Heart right ventricle (tissue), 16 donors: ENCODE measurements around the gene ALAS1. TPM values are rescaled to one million over a fixed set of nuclear protein-coding genes. Genes with fewer than 3 reads are reported as not detected.

Experiments used
- ATAC-seq, 8 donors: fragments of 200-7000 bp; cut with Tn5 transposase; one replicate each; pipeline ENCODE4 v1.9.1; 2020; ENCODE audit warnings: mild to moderate bottlenecking in 8 of 8, moderate library complexity in 8 of 8, moderate number of reproducible peaks in 1 of 8
- DNase-seq, 2 donors: peaks; one replicate each; pipeline ENCODE4 v3.0.0-alpha.2; 2020
- H3K27ac ChIP-seq, 10 donors: fragments of 200-600 bp; sonication (generic) in 2 of 10; one replicate each; pipeline versions ENCODE4 v1.5.0 to v1.8.0; 2020 to 2022; ENCODE audit warnings: mild to moderate bottlenecking in 3 of 10
- H3K27me3 ChIP-seq, 7 donors: fragments of 200-600 bp; one replicate each; pipeline ENCODE4 v1.8.0; 2021 to 2022; ENCODE audit warnings: mild to moderate bottlenecking in 2 of 7
- H3K36me3 ChIP-seq, 9 donors: fragments of 200-600 bp; sonication (generic) in 1 of 9; one replicate each; pipeline versions ENCODE4 v1.5.0 to v1.8.0; 2020 to 2022; ENCODE audit warnings: mild to moderate bottlenecking in 2 of 9
- H3K4me1 ChIP-seq, 9 donors: fragments of 200-600 bp; sonication (generic) in 1 of 9; one replicate each; pipeline versions ENCODE4 v1.5.0 to v1.8.0; 2020 to 2022; ENCODE audit warnings: mild to moderate bottlenecking in 4 of 9
- H3K4me3 ChIP-seq, 10 donors: fragments of 200-600 bp; sonication (generic) in 2 of 10; one replicate each; pipeline versions ENCODE4 v1.5.0 to v1.8.0; 2020 to 2022; ENCODE audit warnings: mild to moderate bottlenecking in 7 of 10, moderate library complexity in 2 of 10
- H3K9me3 ChIP-seq, 11 donors: fragments of 200-600 bp in 10 of 11; sonication (generic) in 2 of 11; one replicate each; pipeline versions ENCODE4 v1.5.0 to v1.8.0; 2013 to 2022; ENCODE audit warnings: mild to moderate bottlenecking in 2 of 11, control low read depth in 1 of 11, moderate library complexity in 1 of 11
- CTCF ChIP-seq, 9 donors: fragments of 200-600 bp; sonication (generic) in 2 of 9; IDR thresholded peaks; one replicate each; pipeline versions ENCODE4 v1.5.0 to v1.8.0; 2021 to 2022; ENCODE audit warnings: antibody characterized with exemption in 9 of 9, mild to moderate bottlenecking in 5 of 9, moderate library complexity in 1 of 9
- WGBS, 2 donors: extraction: QIAGEN DNeasy Blood & Tissue Kit; methylation state at CpG; one replicate each; pipeline ENCODE4 v1.1.7; 2013; ENCODE audit warnings: inconsistent platforms in 1 of 2; 5-methylcytosine and 5-hydroxymethylcytosine counted together
- intact Hi-C, 10 donors: fragments of 100-400 bp; cut with DNase I; formaldehyde crosslinking; loops; one replicate each; pipeline versions ENCODE4 v1.11.1 to v1.14.2; 2022
- polyA plus RNA-seq, 2 donors: library from polyadenylated mRNA; stranded (reverse); fragments of 200-250 nt; gene quantifications; one replicate each; pipeline ENCODE4 v1.2.3, GENCODE V29; 2013
- total RNA-seq, 10 donors: library from RNA; stranded (reverse); fragmentation: NEBNext Ultra II Directional in 3 of 10; extraction: Animal tissue kit (Norgen Biotek cat#: 25700) in 3 of 10; gene quantifications; one replicate each; pipeline versions ENCODE4 v1.2.1 to v1.2.4, GENCODE V29; 2021 to 2023
- donor health status: Arrhythmogenic right ventricular cardiomyopathy.
- donor health status: ischemic (EF 13 %, LVEDD 7.1; RV severe dilation, severe dysfunction).
- donor health status: healthy with polysubstance abuse.
- donor health status: DM: no; HTN: yes; CAD: no.
- donor health status: DM: no; HTN: no; CAD: no.
- donor health status: ischemic (EF 25% LVEDD 6.9; RV normal size, moderate dysfunction).
- donor health status: ischemic (EF 25% LVEDD 5.7; RV mildly dilated, moderate dysfunction).
- donor health status: healthy.
- donor health status: DM: yes; HTN: yes; CAD: no.
- donor health status: Ischemic cardiomyopathy.
- donor health status: ischemic (EF 35%, LVEDD 5.7; RV mildly dilated, moderate dysfunction).
- donor health status: nonischemic (EF 11% LVEDD 7.7; RV severe dilation, severe dysfunction).
- donor health status: DM: yes; HTN: yes; CAD: no.
- donor health status: PGD.
- donor health status: ischemic (EF 29% LVEDD 5.4; RV normal size, mild dysfunction).
- donor health status: nonischemic (EF 23%, LVEDD 6.1; RV moderate dilation, normal function).

The ALAS1 gene
- total and polyA plus RNA-seq, 12 donors, result 55.2 to 233 (median 176) TPM

- DNase-seq (no peak), ATAC-seq (no peak)
- WGBS, 2 donors, result 94 to 95% methylated on average over 4 of the region's 4 CpGs
Measured at GRCh38 chr3:52182691-52183090, 15.3 kb upstream of the ALAS1 start.

GRCh38 chr3:52183786-52184445 lies 14.0 kb upstream of the ALAS1 start:
- no peak for TF ChIP-seq CTCF (IDR thresholded peaks at IDR 0.05)

More at GRCh38 chr3:52182691-52183090, 15.3 kb upstream of the ALAS1 start:
- no peak overlapping the region for H3K4me3 ChIP-seq
- H3K27me3 ChIP-seq, result no peaks in the 10 kb centered on the region
- H3K9me3 ChIP-seq, result no peaks in the 10 kb centered on the region
- no peak for TF ChIP-seq CTCF (IDR thresholded peaks at IDR 0.05)
- intact Hi-C loops, result loop anchor here in 1 of 10 donors (5.0 kb wide), 1 partner anchor 35 kb away; no protein-coding TSS in a partner anchor
- no peaks in the 10 kb centered on the region for H3K36me3 ChIP-seq
- H3K4me1 ChIP-seq, result peaks cover 4 to 41% (median 25%) of the 10 kb centered on the region in 9 donors
- H3K27ac ChIP-seq, result peak overlapping the region in 9 of 10 donors; percentile 10 to 89 (median 67)

GRCh38 chr3:52184690-52185089 lies 13.3 kb upstream of the ALAS1 start:
- no peak for TF ChIP-seq CTCF (IDR thresholded peaks at IDR 0.05)
- intact Hi-C loops, result loop anchor here in 1 of 10 donors (5.0 kb wide), 1 partner anchor 33 kb away; no protein-coding TSS in a partner anchor
- no peaks in the 10 kb centered on the region for H3K27me3 ChIP-seq
- H3K27ac ChIP-seq, result peak overlapping the region; percentile 31 to 89 (median 73)
- no peak for DNase-seq
- H3K4me3 ChIP-seq, result no peak overlapping the region
- H3K9me3 ChIP-seq, result no peaks in the 10 kb centered on the region
- H3K36me3 ChIP-seq, result no peaks in the 10 kb centered on the region
- WGBS, 2 donors, result 94 to 95% methylated on average over 8 of the region's 8 CpGs
- no peak for ATAC-seq
- H3K4me1 ChIP-seq, result peaks cover 4 to 53% (median 37%) of the 10 kb centered on the region in 9 donors

More at GRCh38 chr3:52183786-52184445, 14.0 kb upstream of the ALAS1 start:
- H3K27me3 ChIP-seq, result no peaks in the 10 kb centered on the region
- H3K4me1 ChIP-seq, result peaks cover 4 to 45% (median 29%) of the 10 kb centered on the region in 9 donors
- no peaks in the 10 kb centered on the region for H3K9me3 ChIP-seq
- 57 to 75% methylated on average over 7 of the region's 7 CpGs for WGBS, 2 donors
- ATAC-seq (peak; percentile 77 to 94 (median 89)), DNase-seq (peak; percentile 45 to 65)
- H3K4me3 ChIP-seq, result no peak overlapping the region
- H3K27ac ChIP-seq, result peak overlapping the region; percentile 31 to 89 (median 73)
- intact Hi-C loops, result loop anchor here in 1 of 10 donors (5.0 kb wide), 1 partner anchor 33 kb away; no protein-coding TSS in a partner anchor
- H3K36me3 ChIP-seq, result no peaks in the 10 kb centered on the region

- no peaks in the 10 kb centered on the region for H3K27me3 ChIP-seq
- no peak for TF ChIP-seq CTCF (IDR thresholded peaks at IDR 0.05)
- H3K9me3 ChIP-seq, result no peaks in the 10 kb centered on the region
- DNase-seq (no peak), ATAC-seq (no peak)
- H3K4me3 ChIP-seq, result no peak overlapping the region
- 94 to 98% methylated on average over 6 of the region's 6 CpGs for WGBS, 2 donors
- H3K27ac ChIP-seq, result peak overlapping the region in 4 of 10 donors; percentile 30 to 89 (median 80)
- intact Hi-C loops, result no loop called here
- H3K4me1 ChIP-seq, result peaks cover 6 to 59% (median 43%) of the 10 kb centered on the region in 9 donors
- no peaks in the 10 kb centered on the region for H3K36me3 ChIP-seq
Measured at GRCh38 chr3:52185311-52185710, 12.6 kb upstream of the ALAS1 start.
